BJ (cell line): ENCODE data around the gene TCF12. TPM values are rescaled to one million over a fixed set of nuclear protein-coding genes. Genes with fewer than 3 reads are reported as not detected.
A peak's percentile ranks its signal among the peaks of the same experiment; 100 is the strongest.

Experiments used
- CTCF ChIA-PET: fragments of 350-600 bp; formaldehyde crosslinking; extraction: SDS; loops from one replicate; lab custom pipeline; 2021; ENCODE audit warnings: antibody characterized with exemption, inconsistent platforms; lab: Yijun Ruan, JAX
- POLR2A ChIA-PET: fragments of 300-600 bp; sonication (Branson Sonifier 250); formaldehyde crosslinking; extraction: SDS; loops from one replicate; lab custom pipeline; 2021; ENCODE audit warnings: antibody characterized with exemption; lab: Charles Lee
- DNase-seq: peaks from one replicate; pipeline ENCODE4 v3.0.0-alpha.2; 2011; ENCODE audit warnings: low read depth
- H3K27me3 ChIP-seq: 2 replicates; pipeline ENCODE4 v1.6.0; 2011; ENCODE audit warnings: low read length; ENCODE audit not compliant: control insufficient read depth, insufficient read depth
- H3K36me3 ChIP-seq: 2 replicates; pipeline ENCODE4 v1.5.1; 2011; ENCODE audit warnings: low read length; ENCODE audit not compliant: control insufficient read depth, insufficient read depth
- H3K4me3 ChIP-seq: 2 replicates; pipeline ENCODE4 v1.5.1; 2011; ENCODE audit warnings: low read depth, mild to moderate bottlenecking, control low read depth, low read length
- polyA plus RNA-seq: library from polyadenylated mRNA; depleted of rRNA; stranded (reverse); fragments of >200 nt; gene quantifications from 2 replicates; pipeline ENCODE4 v1.2.3, GENCODE V29; 2011
- TF ChIP-seq, protein P1 (sequence below): IDR thresholded peaks from 2 replicates; pipeline ENCODE4 v1.5.1; 2011; ENCODE audit warnings: low read depth, mild to moderate bottlenecking, control low read depth, inconsistent platforms, low read length, moderate library complexity; ENCODE audit not compliant: insufficient read depth

TCF12 gene
- polyA plus RNA-seq, 1 experiment, result 134 TPM

DNA sequence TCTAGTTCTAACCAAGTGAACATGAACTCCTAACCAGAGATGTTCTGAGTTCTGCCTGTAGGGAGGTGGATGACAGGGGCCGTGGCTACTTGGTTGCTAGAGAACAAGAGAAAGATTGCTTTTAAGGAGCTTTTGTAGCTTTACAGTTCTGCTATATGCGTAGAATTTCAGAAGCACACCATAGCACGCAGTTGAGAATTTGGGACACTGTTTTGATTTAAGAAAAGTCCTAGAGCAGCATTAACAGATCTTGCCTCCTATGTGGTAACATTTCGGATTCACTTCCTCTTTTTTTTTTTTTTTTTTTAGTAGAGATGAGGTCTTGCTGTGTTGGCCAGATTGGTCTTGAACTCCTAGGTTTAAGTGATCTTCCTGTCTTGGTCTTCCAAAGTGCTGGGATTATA is 181.7 kb downstream of the TCF12 start:
- no peak for DNase-seq
- Histone ChIP-seq H3K27me3 (no peaks in the 10 kb centered on the region), H3K4me3 (no peak overlapping the region), H3K36me3 (no peaks in the 10 kb centered on the region)
- ChIA-PET CTCF (no interaction called here), POLR2A (no interaction called here)
- TF ChIP-seq, protein P1, sequence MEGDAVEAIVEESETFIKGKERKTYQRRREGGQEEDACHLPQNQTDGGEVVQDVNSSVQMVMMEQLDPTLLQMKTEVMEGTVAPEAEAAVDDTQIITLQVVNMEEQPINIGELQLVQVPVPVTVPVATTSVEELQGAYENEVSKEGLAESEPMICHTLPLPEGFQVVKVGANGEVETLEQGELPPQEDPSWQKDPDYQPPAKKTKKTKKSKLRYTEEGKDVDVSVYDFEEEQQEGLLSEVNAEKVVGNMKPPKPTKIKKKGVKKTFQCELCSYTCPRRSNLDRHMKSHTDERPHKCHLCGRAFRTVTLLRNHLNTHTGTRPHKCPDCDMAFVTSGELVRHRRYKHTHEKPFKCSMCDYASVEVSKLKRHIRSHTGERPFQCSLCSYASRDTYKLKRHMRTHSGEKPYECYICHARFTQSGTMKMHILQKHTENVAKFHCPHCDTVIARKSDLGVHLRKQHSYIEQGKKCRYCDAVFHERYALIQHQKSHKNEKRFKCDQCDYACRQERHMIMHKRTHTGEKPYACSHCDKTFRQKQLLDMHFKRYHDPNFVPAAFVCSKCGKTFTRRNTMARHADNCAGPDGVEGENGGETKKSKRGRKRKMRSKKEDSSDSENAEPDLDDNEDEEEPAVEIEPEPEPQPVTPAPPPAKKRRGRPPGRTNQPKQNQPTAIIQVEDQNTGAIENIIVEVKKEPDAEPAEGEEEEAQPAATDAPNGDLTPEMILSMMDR, result no peak

DNA sequence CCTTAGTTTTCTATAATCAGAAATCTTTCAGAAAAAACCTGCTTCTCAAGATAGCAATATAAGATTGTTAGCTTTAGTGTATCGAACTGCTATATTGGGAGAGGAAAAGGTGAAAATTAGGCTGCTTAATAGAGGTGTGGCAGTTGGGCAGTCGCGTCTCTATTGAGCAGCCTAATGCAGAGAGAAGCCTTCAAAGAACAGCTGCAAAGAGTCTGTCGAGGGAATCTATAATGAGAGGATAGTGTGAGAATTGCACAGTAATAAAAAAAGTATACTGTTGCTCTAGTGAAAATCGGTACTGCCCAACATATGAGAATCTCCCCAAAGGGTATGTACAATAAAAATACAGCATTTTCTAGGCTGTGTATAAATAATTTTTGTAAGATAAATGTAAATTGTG is 184.4 kb downstream of the TCF12 start:
- no peaks in the 10 kb centered on the region for H3K36me3 ChIP-seq
- no peaks in the 10 kb centered on the region for H3K27me3 ChIP-seq
- ChIA-PET POLR2A (no interaction called here), CTCF (interaction anchor here (0.6 to 0.7 kb wide), 2 partner anchors 20 to 194 kb away, joined by 3 read pairs; no protein-coding TSS in a partner anchor)
- no peak overlapping the region for H3K4me3 ChIP-seq
- TF ChIP-seq, protein P1, result no peak
- no peak for DNase-seq

DNA sequence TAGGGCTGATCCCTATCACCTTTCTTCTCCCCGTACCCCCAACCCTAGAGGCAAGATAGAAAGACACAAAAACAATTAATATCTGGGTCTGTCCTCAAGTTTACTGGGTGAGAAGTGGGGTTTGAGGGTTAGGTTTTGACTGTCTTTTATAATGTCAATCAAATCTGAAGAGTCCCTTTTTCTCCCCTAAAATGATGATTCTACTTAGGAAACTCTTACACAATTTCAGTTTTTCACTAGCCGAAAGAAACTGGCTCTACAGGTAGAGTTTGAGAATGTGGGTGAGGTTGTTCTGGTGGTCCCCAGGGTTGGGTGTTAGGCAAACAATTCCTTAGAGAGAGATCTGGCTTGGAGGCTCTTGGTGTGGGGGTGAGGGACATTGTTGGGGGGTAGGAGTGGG is 189.9 kb downstream of the TCF12 start:
- CTCF ChIA-PET, result no interaction called here
- no peak overlapping the region for H3K4me3 ChIP-seq
- no peak for DNase-seq
- no peaks in the 10 kb centered on the region for H3K27me3 ChIP-seq
- POLR2A ChIA-PET, result no interaction called here
- H3K36me3 ChIP-seq, result no peaks in the 10 kb centered on the region
- TF ChIP-seq, protein P1, result no peak

DNA sequence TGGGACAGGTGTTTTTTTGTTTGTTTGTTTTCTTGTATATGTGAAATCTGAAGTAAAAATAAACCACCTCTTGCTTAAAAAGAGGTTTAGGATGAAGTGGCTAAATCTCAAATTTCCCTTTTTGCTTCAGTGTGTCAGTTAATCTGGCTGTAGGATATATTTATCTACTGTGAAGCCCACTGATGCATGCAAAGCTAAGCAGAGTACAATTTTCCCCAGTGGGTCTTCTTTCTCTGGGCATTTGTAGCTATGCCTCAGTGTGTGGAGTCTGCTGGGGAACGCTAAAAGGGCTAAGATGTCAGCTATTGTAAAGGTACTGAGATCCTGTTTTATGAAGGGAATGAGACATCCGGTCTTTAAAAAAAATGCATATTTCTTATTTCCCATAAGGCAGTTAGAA is 190.6 kb downstream of the TCF12 start:
- ChIA-PET POLR2A (no interaction called here), CTCF (no interaction called here)
- no peak for DNase-seq
- Histone ChIP-seq H3K27me3 (no peaks in the 10 kb centered on the region), H3K4me3 (no peak overlapping the region), H3K36me3 (no peaks in the 10 kb centered on the region)
- TF ChIP-seq, protein P1, result no peak

DNA sequence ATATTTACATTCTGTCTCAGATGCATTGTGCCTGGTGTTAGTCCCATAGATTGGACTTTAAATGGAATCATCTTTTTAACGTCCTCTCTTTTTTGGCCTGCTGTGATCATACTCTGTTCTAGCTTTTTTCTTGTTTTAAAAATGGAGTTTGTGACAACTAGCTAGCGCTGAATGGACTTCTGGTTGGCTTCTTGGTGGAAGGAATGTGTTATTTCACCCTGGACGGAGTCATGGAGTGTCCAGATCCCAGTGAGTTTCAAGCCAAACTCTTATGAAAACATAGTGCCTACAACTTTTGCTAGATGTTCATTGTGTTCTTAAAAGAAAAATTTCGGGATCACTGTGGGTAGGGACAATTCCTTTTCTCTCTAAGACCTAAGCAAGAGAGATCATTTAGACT is 192.6 kb downstream of the TCF12 start:
- H3K4me3 ChIP-seq, result no peak overlapping the region
- DNase-seq, result no peak
- ChIA-PET CTCF (interaction anchor here (1.3 kb wide), 1 partner anchor 12 kb away, joined by 5 read pairs; no protein-coding TSS in a partner anchor), POLR2A (no interaction called here)
- TF ChIP-seq, protein P1, result peak; percentile 30
- no peaks in the 10 kb centered on the region for H3K36me3 ChIP-seq
- no peaks in the 10 kb centered on the region for H3K27me3 ChIP-seq
